C4-2B (cell line): ENCODE data around the gene SLC23A1.

ENCODE experiments used
- CTCF ChIP-seq: fragments of 450-650 bp; conservative IDR thresholded peaks from 2 replicates; pipeline ENCODE4 v1.5.1; 2017; ENCODE audit warnings: mild to moderate bottlenecking
- ZFX ChIP-seq: fragments of 450-650 bp; IDR thresholded peaks from 2 replicates; pipeline ENCODE4 v1.6.1; 2017

GRCh38 chr5:139410993-139411828, 28.1 kb upstream of the SLC23A1 start:
- TF ChIP-seq CTCF (no peak), ZFX (no peak)
